Non-pigmented ciliary epithelial cell (primary cell): ENCODE results near the gene TNFAIP8L2.
A peak's percentile ranks its signal among the peaks of the same experiment; 100 is the strongest.
"Not testable (repeated sequence)": the region's sequence is repeated elsewhere in the genome, so short reads cannot be mapped to it uniquely, and the experiment has no call there.

Experiments used
- DNase-seq: peaks from one replicate; pipeline ENCODE4 v3.0.0-alpha.2; 2010; ENCODE audit warnings: low read depth

The TNFAIP8L2 gene

GRCh38 chr1:151189637-151190445 lies 33.4 kb downstream of the TNFAIP8L2 start, which contains the start of gene VPS72:
TSS of gene VPS72 (minus strand) at chr1:151190197. CDS start at chr1:151190121, 76 bp downstream.
- DNase-seq = no peak

- DNase-seq = no peak
These were observed 35.6 kb downstream of the TNFAIP8L2 start for GRCh38 chr1:151192047-151192446.

GRCh38 chr1:151193304-151193703 lies 36.9 kb downstream of the TNFAIP8L2 start:
- DNase-seq = no peak

- DNase-seq = no peak
These were observed 37.4 kb downstream of the TNFAIP8L2 start for GRCh38 chr1:151193856-151194255.

GRCh38 chr1:151194894-151195594 lies 38.6 kb downstream of the TNFAIP8L2 start:
- peak; percentile 67 for DNase-seq

GRCh38 chr1:151196292-151196800 lies 39.9 kb downstream of the TNFAIP8L2 start:
- no peak for DNase-seq

GRCh38 chr1:151197863-151198253 lies 41.4 kb downstream of the TNFAIP8L2 start:
- DNase-seq = no peak

- peak; percentile 91 for DNase-seq
These were observed 42.0 kb downstream of the TNFAIP8L2 start, which contains the start of gene PIP5K1A for GRCh38 chr1:151198254-151199127. TSS of gene PIP5K1A (plus strand) at chr1:151198552. CDS start at chr1:151198997, 445 bp downstream.

GRCh38 chr1:151199873-151200581 lies 43.6 kb downstream of the TNFAIP8L2 start:
- peak; percentile 77 for DNase-seq

- not testable (repeated sequence) for DNase-seq
These were observed 49.0 kb downstream of the TNFAIP8L2 start for GRCh38 chr1:151205381-151205965.
